KMS-11 (cell line): ENCODE measurements around the gene SLC29A4.
"Not testable (repeated sequence)": the region's sequence is repeated elsewhere in the genome, so short reads cannot be mapped to it uniquely, and the experiment has no call there.

Experiments
- H2AFZ ChIP-seq: fragments of 200-600 bp; sonication (generic); 2 replicates; pipeline ENCODE4 v1.6.1; 2016; ENCODE audit warnings: antibody characterized with exemption, mixed run types, low read depth
- H3K27ac ChIP-seq: fragments of 200-600 bp; sonication (generic); 2 replicates; pipeline ENCODE4 v1.6.1; 2016; ENCODE audit warnings: mild to moderate bottlenecking, mixed run types
- H3K27me3 ChIP-seq: fragments of 200-600 bp; sonication (generic); 2 replicates; pipeline ENCODE4 v1.6.1; 2017; ENCODE audit warnings: mild to moderate bottlenecking, low read depth, mixed run types, moderate library complexity; ENCODE audit not compliant: insufficient read depth
- H3K36me3 ChIP-seq: fragments of 200-600 bp; sonication (generic); 2 replicates; pipeline ENCODE4 v1.6.1; 2017; ENCODE audit warnings: mild to moderate bottlenecking, mixed run types; ENCODE audit not compliant: insufficient read depth
- H3K4me1 ChIP-seq: fragments of 200-600 bp; sonication (generic); 2 replicates; pipeline ENCODE4 v1.6.1; 2016; ENCODE audit warnings: mild to moderate bottlenecking, low read depth, mixed run types; ENCODE audit not compliant: poor library complexity, severe bottlenecking
- H3K4me2 ChIP-seq: fragments of 200-600 bp; sonication (generic); 2 replicates; pipeline ENCODE4 v1.7.0; 2016; ENCODE audit warnings: mild to moderate bottlenecking, mixed run types
- H3K4me3 ChIP-seq: fragments of 200-600 bp; sonication (generic); IDR thresholded peaks from 2 replicates; pipeline ENCODE4 v1.6.1; 2017; ENCODE audit warnings: low read depth, low read length, mixed read lengths; ENCODE audit not compliant: insufficient read depth
- H3K79me2 ChIP-seq: fragments of 200-600 bp; sonication (generic); 2 replicates; pipeline ENCODE4 v1.6.1; 2016; ENCODE audit warnings: low read depth, mixed run types; ENCODE audit not compliant: insufficient read depth
- H3K9ac ChIP-seq: fragments of 200-600 bp; sonication (generic); 2 replicates; pipeline ENCODE4 v1.6.1; 2016; ENCODE audit warnings: mild to moderate bottlenecking, mixed run types
- H4K20me1 ChIP-seq: fragments of 200-600 bp; sonication (generic); 2 replicates; pipeline ENCODE4 v1.6.1; 2016; ENCODE audit warnings: mild to moderate bottlenecking, mixed run types; ENCODE audit not compliant: insufficient read depth
- TF ChIP-seq, protein P1 (sequence below): fragments of 200-600 bp; sonication (generic); conservative IDR thresholded peaks from 2 replicates; pipeline ENCODE4 v1.6.1; 2017; ENCODE audit warnings: low read depth, mild to moderate bottlenecking, antibody characterized with exemption, low read length, moderate library complexity, mixed read lengths

Gene SLC29A4

DNA sequence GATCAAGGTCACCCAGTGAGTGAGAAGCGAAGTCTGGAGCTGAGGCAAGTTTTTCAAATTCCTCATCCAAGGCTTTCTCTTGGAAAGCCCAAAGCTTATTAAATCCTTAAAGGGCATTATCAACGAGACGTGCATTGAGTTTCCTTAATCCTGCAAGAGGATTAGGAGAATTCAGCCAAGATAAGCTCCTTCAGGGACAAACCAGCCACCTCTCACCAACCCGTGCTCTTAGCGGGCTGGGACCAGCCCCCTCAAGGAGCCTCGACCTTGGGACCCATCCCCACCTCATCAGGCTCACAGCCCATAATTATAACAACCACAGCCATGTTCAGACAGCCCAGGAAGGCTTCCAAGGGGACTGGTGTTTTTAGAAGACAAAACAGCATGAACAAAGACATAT, 12.0 kb upstream of the SLC29A4 start:
- TF ChIP-seq, protein P1, sequence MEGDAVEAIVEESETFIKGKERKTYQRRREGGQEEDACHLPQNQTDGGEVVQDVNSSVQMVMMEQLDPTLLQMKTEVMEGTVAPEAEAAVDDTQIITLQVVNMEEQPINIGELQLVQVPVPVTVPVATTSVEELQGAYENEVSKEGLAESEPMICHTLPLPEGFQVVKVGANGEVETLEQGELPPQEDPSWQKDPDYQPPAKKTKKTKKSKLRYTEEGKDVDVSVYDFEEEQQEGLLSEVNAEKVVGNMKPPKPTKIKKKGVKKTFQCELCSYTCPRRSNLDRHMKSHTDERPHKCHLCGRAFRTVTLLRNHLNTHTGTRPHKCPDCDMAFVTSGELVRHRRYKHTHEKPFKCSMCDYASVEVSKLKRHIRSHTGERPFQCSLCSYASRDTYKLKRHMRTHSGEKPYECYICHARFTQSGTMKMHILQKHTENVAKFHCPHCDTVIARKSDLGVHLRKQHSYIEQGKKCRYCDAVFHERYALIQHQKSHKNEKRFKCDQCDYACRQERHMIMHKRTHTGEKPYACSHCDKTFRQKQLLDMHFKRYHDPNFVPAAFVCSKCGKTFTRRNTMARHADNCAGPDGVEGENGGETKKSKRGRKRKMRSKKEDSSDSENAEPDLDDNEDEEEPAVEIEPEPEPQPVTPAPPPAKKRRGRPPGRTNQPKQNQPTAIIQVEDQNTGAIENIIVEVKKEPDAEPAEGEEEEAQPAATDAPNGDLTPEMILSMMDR = no peak
- Histone ChIP-seq H3K27ac (no peak overlapping the region), H3K36me3 (no peaks in the 10 kb centered on the region), H3K9ac (no peak overlapping the region), H4K20me1 (no peaks in the 10 kb centered on the region), H2AFZ (no peak overlapping the region), H3K4me2 (no peak overlapping the region), H3K79me2 (no peaks in the 10 kb centered on the region), H3K4me3 (no peak overlapping the region), H3K4me1 (no peaks in the 10 kb centered on the region), H3K27me3 (peaks cover 13% of the 10 kb centered on the region; the same call in 1 of the 2 replicates)

GRCh38 chr7:5273831-5274405, 8.8 kb upstream of the SLC29A4 start:
- H2AFZ ChIP-seq, H3K4me2 ChIP-seq, H3K36me3 ChIP-seq, H3K4me1 ChIP-seq, H3K27ac ChIP-seq, H4K20me1 ChIP-seq, H3K4me3 ChIP-seq, H3K79me2 ChIP-seq, H3K9ac ChIP-seq: not testable (repeated sequence)
- H3K27me3 ChIP-seq = peaks cover 32% of the 10 kb centered on the region; the same call in 1 of the 2 replicates

GRCh38 chr7:5274441-5274840, 8.3 kb upstream of the SLC29A4 start:
- Histone ChIP-seq H3K4me2 (no peak overlapping the region), H3K36me3 (no peaks in the 10 kb centered on the region), H3K27me3 (peaks cover 33% of the 10 kb centered on the region; the same call in 1 of the 2 replicates), H3K27ac (no peak overlapping the region), H3K4me3 (no peak overlapping the region), H2AFZ (no peak overlapping the region), H3K4me1 (no peaks in the 10 kb centered on the region), H4K20me1 (no peaks in the 10 kb centered on the region), H3K79me2 (no peaks in the 10 kb centered on the region), H3K9ac (no peak overlapping the region)
- TF ChIP-seq, protein P1 = no peak

DNA sequence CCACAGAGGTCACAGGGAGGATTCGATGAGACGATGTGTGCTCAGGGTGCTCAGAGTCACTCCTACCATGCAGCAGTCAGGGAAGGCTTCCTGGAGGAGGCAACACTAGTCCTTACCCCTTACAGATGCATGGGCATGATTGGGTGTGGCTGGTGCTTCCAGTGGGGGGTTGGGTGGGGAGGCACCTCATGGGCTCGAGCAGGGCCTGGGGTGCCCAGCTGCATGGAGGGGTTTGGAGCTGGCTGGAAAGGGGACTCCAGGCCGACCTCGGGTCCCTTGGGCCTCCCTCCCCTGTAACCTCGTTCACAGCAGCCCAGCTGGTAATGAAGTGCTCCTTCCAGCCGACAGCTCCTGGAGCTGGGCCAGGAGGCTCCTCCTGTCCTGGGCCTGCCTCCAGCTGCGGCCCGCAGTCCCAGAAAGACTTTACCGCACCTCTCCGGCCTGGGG, 7.7 kb upstream of the SLC29A4 start:
- H3K9ac ChIP-seq, H3K27ac ChIP-seq, H3K79me2 ChIP-seq, H3K4me3 ChIP-seq, H4K20me1 ChIP-seq, H2AFZ ChIP-seq, H3K4me1 ChIP-seq, H3K36me3 ChIP-seq, H3K4me2 ChIP-seq: not testable (repeated sequence)
- peaks cover 29% of the 10 kb centered on the region; the same call in 1 of the 2 replicates for H3K27me3 ChIP-seq

DNA sequence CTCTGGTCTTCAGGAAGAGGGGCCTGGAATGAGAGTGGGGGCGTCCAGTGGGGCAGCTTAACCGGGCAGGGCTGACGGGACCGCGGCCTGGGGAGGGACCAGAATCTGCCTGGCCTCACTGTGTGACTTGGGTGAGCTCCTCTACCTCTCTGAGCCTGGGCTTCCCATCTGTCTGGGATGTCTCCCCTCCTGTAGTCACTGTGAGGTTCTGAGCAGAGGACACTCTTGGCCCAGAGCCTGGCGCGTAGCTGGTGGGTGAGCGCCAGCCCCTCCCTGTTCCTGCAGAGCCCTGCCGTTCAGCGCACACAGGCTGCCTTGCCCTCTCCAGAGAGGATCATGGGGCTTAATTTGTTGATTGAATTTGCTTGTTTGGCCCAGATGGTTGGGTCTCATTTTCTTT, 7.2 kb upstream of the SLC29A4 start:
- H3K36me3 ChIP-seq, H3K79me2 ChIP-seq, H4K20me1 ChIP-seq, H2AFZ ChIP-seq, H3K4me2 ChIP-seq, H3K4me3 ChIP-seq, H3K9ac ChIP-seq, H3K27ac ChIP-seq, H3K4me1 ChIP-seq: not testable (repeated sequence)
- H3K27me3 ChIP-seq = peaks cover 29% of the 10 kb centered on the region; the same call in 1 of the 2 replicates

- not testable (repeated sequence) for H3K4me3 ChIP-seq
Observed at GRCh38 chr7:5276123-5276522, 6.6 kb upstream of the SLC29A4 start.

More at GRCh38 chr7:5276123-5276522, 6.6 kb upstream of the SLC29A4 start:
- peaks cover 29% of the 10 kb centered on the region; the same call in 1 of the 2 replicates for H3K27me3 ChIP-seq
- not testable (repeated sequence) for H3K36me3 ChIP-seq, H3K4me1 ChIP-seq, H4K20me1 ChIP-seq, H3K4me2 ChIP-seq, H2AFZ ChIP-seq, H3K79me2 ChIP-seq, H3K9ac ChIP-seq, H3K27ac ChIP-seq
